Large intestine (tissue), 3 donors: ENCODE data around the gene NARS2. TPM values are rescaled to one million over a fixed set of nuclear protein-coding genes. Genes with fewer than 3 reads are reported as not detected.

Experiments used
- DNase-seq, 2 donors: peaks; one replicate each; pipeline versions ENCODE4 v3.0.0 to v3.0.0-alpha.2; 2013
- H3K27ac ChIP-seq: one replicate; pipeline ENCODE4 v1.5.1; 2013; ENCODE audit warnings: low read length
- H3K27me3 ChIP-seq: 2 replicates; pipeline ENCODE4 v1.6.1; 2013; ENCODE audit warnings: low read length; ENCODE audit not compliant: control insufficient read depth, insufficient read depth
- H3K36me3 ChIP-seq: 2 replicates; pipeline ENCODE4 v1.6.1; 2013; ENCODE audit warnings: low read length; ENCODE audit not compliant: control insufficient read depth, insufficient read depth
- H3K4me1 ChIP-seq: one replicate; pipeline ENCODE4 v1.6.1; 2013; ENCODE audit warnings: low read length; ENCODE audit not compliant: control insufficient read depth, insufficient read depth
- H3K4me3 ChIP-seq: one replicate; pipeline ENCODE4 v1.5.1; 2013; ENCODE audit warnings: low read length
- H3K9me3 ChIP-seq: one replicate; pipeline ENCODE4 v1.6.1; 2013; ENCODE audit warnings: mild to moderate bottlenecking, low read depth, low read length, moderate library complexity; ENCODE audit not compliant: control insufficient read depth
- WGBS: methylation state at CpG from one replicate; pipeline ENCODE4 v1.1.5; 2013; ENCODE audit warnings: low lambda C conversion rate; ENCODE audit not compliant: insufficient coverage; 5-methylcytosine and 5-hydroxymethylcytosine counted together
- polyA plus RNA-seq: library from polyadenylated mRNA; unstranded; fragments of 120-200 nt; gene quantifications from one replicate; pipeline ENCODE4 v1.2.1, GENCODE V29; 2013

The NARS2 gene
- polyA plus RNA-seq, 1 donor = 15.4 TPM

DNA sequence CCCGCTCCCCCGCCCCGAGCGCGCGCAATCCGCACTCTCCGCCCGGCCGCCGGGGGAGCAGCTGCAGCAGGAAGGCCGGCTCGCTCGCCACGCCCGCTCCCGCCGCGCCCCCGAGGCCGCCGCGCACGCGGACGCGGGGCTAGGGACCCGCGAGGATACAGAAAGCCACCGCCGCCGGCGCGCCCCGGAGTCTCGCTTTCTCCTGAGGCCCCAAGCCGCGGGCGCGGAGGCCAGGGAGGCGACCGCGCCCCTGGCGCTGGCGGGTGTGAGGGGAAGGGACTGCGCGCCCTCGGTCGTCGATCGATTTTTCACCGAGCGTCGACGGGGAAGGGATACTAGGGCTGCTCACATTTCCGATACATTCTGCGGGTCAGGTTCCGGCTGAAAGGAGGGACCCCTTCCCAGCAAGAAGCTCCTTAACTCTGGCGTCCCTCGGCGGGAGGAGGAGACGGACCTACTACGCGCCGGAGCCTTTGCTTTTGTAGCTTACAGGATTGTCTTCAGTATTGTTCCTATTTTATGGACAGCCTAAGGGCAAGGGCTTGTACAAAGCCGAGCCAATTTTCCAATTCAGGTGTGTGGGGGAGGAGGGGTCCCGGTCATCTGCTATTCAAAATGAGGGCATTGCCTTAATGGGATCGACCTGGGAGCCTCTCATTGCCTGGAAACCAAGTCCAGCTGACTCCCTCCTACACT lies 156.6 kb downstream of the NARS2 start:
- WGBS = no CpG with 5 or more reads among the region's 68 CpGs
- Histone ChIP-seq H3K27me3 (peaks cover 14% of the 10 kb centered on the region), H3K4me3 (peak overlapping the region; percentile 71), H3K36me3 (no peaks in the 10 kb centered on the region), H3K4me1 (peaks cover 16% of the 10 kb centered on the region), H3K9me3 (no peaks in the 10 kb centered on the region), H3K27ac (peak overlapping the region; percentile 69)
- peak; percentile 73 to 92 for DNase-seq

DNA sequence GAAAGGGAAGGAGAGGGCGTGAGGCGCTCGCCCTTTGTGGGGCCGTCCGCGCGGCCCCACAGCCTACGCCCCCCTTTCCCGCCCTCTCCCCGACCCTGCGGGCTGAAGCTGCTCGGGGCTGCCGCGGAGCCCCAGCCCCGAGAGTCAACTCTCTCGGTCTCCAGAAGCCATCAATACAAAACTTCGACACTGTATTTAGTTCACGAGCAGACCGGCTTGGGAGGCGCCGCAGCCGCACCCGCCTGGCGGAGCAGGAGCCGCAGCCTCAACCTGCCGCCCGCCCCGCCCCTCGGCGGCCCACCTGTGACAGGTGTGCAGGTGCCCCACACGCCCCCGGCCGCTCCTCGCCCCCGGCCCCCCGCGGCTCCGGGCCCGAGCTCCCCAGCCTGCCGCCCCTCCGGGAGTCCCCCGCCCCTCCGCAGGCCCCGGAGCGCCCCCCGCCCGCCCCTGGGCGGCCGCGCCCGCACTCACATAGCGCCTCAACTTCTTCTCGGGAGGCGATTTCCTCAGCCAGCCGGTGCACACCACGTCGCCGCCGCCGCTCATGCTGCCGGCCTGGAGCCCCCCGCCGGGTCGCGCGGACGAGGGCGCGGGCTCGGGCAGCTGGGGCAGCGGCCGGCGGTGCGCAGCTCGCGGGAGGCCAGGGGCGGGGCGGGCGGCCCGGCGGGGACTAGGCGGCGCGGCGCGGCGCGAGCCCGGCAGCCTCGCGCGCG lies 157.3 kb downstream of the NARS2 start, which contains the start of gene GAB2:
Gene GAB2 (minus strand): TSS at position 646 of the 713 bp plus-strand sequence. CDS start 100 bp downstream, at position 546.
- peak within 1 kb of the TSS; percentile 92 for H3K27ac ChIP-seq
- peak within 1 kb of the TSS; percentile 87 for H3K4me3 ChIP-seq
- peaks cover 16% of the 10 kb centered on the region for H3K4me1 ChIP-seq
- DNase-seq = no peak
- no CpG with 5 or more reads among the region's 93 CpGs for WGBS
- no peaks in the 10 kb centered on the region for H3K36me3 ChIP-seq
- H3K9me3 ChIP-seq = no peaks in the 10 kb centered on the region
- H3K27me3 ChIP-seq = peaks cover 14% of the 10 kb centered on the region

DNA sequence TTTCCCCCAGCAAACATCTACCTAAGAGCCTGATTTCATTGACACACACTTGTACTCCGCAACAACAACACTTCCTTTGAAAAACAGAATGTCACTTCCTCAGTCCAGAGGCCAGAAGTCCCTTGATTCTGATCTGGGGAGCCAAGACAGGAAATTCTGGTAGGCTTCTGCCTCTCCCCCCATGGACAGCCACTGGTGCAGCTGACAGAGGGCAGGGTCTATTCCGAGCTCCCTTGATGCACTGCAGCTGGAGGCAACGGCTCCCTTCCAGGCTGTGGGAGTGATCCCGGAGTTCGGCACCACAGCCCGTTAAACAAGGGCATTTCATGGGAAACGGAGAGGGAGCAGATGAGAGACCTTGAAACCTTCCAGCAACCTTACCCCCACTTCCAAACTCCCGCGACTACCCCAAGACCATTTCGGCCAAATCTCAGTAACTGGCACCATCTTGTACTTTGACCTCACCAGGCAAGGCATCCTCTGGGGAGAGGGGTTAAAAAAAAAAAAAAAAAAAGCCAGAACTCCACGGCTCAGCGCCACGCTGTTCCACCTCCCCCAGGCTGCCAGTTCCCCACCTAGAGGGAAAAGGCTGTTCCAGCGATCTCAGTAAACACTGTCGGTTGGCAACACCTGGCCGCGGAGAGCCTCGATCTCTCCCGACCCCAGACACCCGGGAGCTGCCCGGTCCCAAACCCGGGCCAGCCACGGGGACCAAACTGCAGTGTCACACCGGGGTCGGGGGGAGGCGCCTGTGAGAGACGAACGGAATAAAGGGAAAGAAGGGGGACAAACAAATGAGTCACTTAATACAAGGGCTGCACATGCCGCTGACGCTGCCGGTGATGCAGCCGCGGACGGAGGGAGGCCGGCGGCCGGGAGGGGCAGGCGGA lies 158.1 kb downstream of the NARS2 start:
- DNase-seq = peak; percentile 76 to 88
- H3K4me3 ChIP-seq = peak overlapping the region; percentile 87
- peaks cover 16% of the 10 kb centered on the region for H3K4me1 ChIP-seq
- peaks cover 14% of the 10 kb centered on the region for H3K27me3 ChIP-seq
- H3K9me3 ChIP-seq = no peaks in the 10 kb centered on the region
- peak overlapping the region; percentile 92 for H3K27ac ChIP-seq
- WGBS = no CpG with 5 or more reads among the region's 38 CpGs
- H3K36me3 ChIP-seq = no peaks in the 10 kb centered on the region

DNA sequence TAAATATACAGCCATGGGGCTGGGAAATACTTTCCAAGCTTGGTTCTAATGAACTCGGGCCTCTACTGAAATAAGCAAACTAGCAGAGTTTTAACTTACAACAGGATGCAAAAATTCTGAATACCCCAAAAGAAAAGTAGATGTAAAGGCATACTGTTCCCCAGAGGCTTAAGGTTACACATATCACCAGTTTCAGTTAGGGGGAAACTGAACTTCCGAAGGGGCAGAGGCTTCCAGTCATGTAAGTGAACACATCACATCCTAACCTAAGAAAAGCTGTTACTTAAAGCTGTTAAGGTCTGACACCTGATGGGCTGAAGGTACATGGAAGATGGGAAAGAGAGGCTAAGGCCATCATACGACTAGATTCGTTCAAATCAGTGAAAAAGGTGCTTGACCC lies 159.3 kb downstream of the NARS2 start:
- Histone ChIP-seq H3K9me3 (no peaks in the 10 kb centered on the region), H3K4me1 (peaks cover 16% of the 10 kb centered on the region), H3K27me3 (peaks cover 14% of the 10 kb centered on the region), H3K27ac (no peak overlapping the region), H3K36me3 (no peaks in the 10 kb centered on the region), H3K4me3 (no peak overlapping the region)
- no peak for DNase-seq
- WGBS = 50% methylated on average over 1 of the region's 4 CpGs

DNA sequence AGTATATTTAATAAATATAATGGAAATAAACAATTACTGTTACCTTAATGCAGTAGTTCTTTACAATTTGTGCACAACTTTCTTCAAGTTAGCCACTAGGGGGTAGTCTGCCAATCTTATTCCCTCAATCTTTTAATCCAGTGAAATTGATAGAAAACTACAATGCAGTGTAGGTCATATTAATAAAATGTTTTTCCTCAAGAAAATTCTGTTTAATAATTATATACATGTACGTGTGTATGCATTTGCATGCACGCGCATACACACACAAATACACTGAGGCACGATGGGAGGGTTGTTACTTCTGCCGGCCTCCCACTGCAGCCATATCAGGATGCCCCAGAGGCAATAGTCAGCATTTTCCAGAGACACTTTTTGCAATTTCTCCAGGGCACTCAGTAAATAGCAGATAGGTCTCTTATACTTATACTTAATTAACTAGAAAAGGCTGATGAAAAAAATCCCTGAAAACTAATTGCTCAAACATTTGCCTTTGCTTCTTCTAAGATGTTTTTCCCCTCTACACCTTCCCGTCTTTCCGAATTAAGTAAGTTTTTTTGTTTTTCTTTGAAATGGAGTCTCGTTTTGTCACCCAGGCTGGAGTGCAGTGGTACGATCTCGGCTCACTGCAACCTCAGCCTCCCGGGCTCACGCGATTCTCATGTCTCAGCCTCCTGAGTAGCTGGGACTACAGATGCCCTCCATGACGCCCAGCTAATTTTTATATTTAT lies 160.2 kb downstream of the NARS2 start:
- WGBS = no CpG with 5 or more reads among the region's 14 CpGs
- Histone ChIP-seq H3K9me3 (peaks cover 8% of the 10 kb centered on the region), H3K27me3 (peaks cover 14% of the 10 kb centered on the region), H3K4me1 (peaks cover 14% of the 10 kb centered on the region), H3K27ac (no peak overlapping the region), H3K4me3 (no peak overlapping the region), H3K36me3 (no peaks in the 10 kb centered on the region)
- no peak for DNase-seq

DNA sequence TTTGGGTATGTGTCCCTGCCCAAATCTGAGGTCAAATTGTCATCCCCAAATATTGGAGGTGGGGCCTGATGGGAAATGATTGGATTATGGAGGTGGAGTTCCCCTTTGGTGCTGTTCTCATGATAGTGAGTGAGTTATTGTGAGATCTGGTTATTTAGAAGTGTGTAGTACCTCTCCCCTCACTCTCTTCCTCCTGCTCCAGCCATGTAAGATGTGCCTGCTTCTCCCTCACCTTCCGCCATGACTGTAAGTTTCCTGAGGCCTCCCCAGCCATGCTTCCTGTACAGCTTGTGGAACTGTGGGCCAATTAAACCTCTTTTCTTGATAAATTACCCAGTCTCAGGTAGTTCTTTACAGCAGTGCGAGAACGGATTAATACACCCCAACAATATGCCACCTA lies 166.0 kb downstream of the NARS2 start:
- Histone ChIP-seq H3K4me3 (no peak overlapping the region), H3K4me1 (no peaks in the 10 kb centered on the region), H3K27me3 (no peaks in the 10 kb centered on the region), H3K27ac (no peak overlapping the region), H3K36me3 (no peaks in the 10 kb centered on the region), H3K9me3 (peaks cover 11% of the 10 kb centered on the region)
- no peak for DNase-seq
- WGBS = no CpG with 5 or more reads among the region's 3 CpGs

DNA sequence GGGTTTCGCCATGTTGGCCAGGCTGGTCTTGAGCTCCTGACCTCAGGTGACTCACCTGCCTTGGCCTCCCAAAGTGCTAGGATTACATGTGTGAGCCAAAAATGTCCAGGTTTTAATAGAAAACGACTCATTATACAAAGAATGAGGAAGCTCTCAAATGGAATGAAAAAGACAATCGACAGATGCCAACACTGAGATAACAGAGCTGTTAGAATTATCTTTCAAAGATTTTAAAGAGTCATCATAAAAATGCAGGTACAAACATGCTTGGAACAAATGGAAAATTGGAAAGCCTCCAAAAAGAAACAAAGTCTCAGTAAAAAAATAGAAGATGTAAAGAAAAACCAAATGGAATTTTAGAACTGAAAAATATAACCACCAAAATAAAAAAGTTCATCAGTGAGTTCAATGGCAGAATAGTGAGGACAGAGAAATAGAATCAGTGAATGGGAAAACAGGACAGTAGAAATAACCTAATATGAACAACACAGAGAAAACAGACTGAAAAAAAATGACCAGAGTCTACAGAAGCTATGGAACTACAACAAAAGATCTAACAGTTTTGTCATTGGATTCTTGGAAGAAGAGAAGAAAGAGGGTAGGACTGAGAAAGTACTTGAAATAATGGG lies 168.0 kb downstream of the NARS2 start:
- 79% methylated on average over 2 of the region's 3 CpGs for WGBS
- H3K36me3 ChIP-seq = no peaks in the 10 kb centered on the region
- H3K27ac ChIP-seq = no peak overlapping the region
- no peaks in the 10 kb centered on the region for H3K4me1 ChIP-seq
- H3K27me3 ChIP-seq = no peaks in the 10 kb centered on the region
- H3K9me3 ChIP-seq = peaks cover 11% of the 10 kb centered on the region
- no peak for DNase-seq
- H3K4me3 ChIP-seq = no peak overlapping the region

DNA sequence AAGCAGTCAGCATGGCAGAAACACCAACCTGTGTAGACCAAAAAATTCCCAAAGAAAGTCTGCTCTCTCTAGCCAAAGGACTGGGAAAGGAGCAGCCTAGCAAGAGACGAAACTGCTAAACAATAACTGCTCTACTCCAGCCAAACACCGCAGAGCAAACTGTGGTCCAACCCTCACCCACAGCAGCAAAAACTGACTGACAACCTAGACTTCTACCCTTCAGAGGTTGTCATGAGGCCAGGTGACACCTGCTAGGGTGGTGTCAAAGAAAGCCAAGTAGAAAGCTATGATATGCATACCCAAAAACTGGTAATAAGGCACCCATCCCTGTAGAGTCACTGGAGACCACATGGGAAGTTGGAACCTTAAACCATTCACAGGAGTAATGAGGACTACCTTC lies 168.9 kb downstream of the NARS2 start:
- Histone ChIP-seq H3K4me3 (no peak overlapping the region), H3K36me3 (no peaks in the 10 kb centered on the region), H3K27me3 (no peaks in the 10 kb centered on the region), H3K9me3 (peaks cover 11% of the 10 kb centered on the region), H3K4me1 (no peaks in the 10 kb centered on the region), H3K27ac (no peak overlapping the region)
- DNase-seq = no peak
- WGBS = no CpG with 5 or more reads among the region's 2 CpGs

DNA sequence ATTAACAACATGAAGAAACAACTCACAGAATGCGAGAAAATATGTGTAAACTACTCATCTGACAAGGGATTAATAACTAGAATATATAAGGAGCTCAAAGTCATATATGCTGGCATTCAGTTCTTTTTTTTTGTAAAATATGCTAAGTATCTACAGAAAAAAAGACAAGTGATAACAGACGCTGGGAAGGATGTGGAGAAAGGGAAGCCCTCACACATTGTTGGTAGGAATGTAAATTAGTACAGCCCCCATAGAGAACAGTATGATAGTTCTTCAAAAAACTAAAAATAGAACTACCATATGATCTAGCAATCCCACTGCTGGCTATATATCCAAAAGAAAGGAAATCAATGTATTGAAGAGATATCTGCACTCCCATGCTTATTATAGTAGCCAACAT lies 170.9 kb downstream of the NARS2 start:
- H3K27ac ChIP-seq = no peak overlapping the region
- DNase-seq = no peak
- H3K4me1 ChIP-seq = no peaks in the 10 kb centered on the region
- H3K27me3 ChIP-seq = no peaks in the 10 kb centered on the region
- no peaks in the 10 kb centered on the region for H3K36me3 ChIP-seq
- H3K9me3 ChIP-seq = peaks cover 2% of the 10 kb centered on the region
- H3K4me3 ChIP-seq = no peak overlapping the region
- no CpG with 5 or more reads among the region's 2 CpGs for WGBS
